ENCODE results near the gene RETSAT. TPM values are rescaled to one million over a fixed set of nuclear protein-coding genes. Genes with fewer than 3 reads are reported as not detected.
"Not testable (repeated sequence)": the region's sequence is repeated elsewhere in the genome, so short reads cannot be mapped to it uniquely, and the experiment has no call there.

Gene RETSAT
- total RNA-seq, 1 donor from 2014 or later: 58.1 TPM

GRCh38 chr2:85327822-85328617, 26.3 kb downstream of the RETSAT start, which contains the start of gene TGOLN2:
Gene TGOLN2, minus strand, starts transcription at chr2:85327989. Its CDS starts 27 bp downstream, at chr2:85327962.
- peak within 1 kb of the TSS; percentile 75 for H3K4me3 ChIP-seq
- H3K36me3 ChIP-seq: peaks cover 26% of the 10 kb centered on the region
- peak; percentile 97 for DNase-seq
- peak; percentile 97 for ATAC-seq
- intact Hi-C loops (cut with DNase I): no loop called here
- peak within 1 kb of the TSS; percentile 98 for H3K27ac ChIP-seq
- H3K4me1 ChIP-seq: peaks cover 35% of the 10 kb centered on the region
- no peak for TF ChIP-seq CTCF (IDR thresholded peaks at IDR 0.05)
- H3K9me3 ChIP-seq: no peaks in the 10 kb centered on the region
- no peaks in the 10 kb centered on the region for H3K27me3 ChIP-seq

GRCh38 chr2:85327160-85327821, 27.0 kb downstream of the RETSAT start:
- intact Hi-C loops (cut with DNase I): no loop called here
- Histone ChIP-seq H3K27ac (peak overlapping the region; percentile 98), H3K4me3 (peak overlapping the region; percentile 75), H3K36me3 (peaks cover 33% of the 10 kb centered on the region), H3K4me1 (peaks cover 38% of the 10 kb centered on the region), H3K27me3 (no peaks in the 10 kb centered on the region), H3K9me3 (no peaks in the 10 kb centered on the region)
- ATAC-seq (peak; percentile 43), DNase-seq (peak; percentile 76)
- TF ChIP-seq CTCF (IDR thresholded peaks at IDR 0.05): no peak

GRCh38 chr2:85326406-85327159, 27.7 kb downstream of the RETSAT start:
- peaks cover 41% of the 10 kb centered on the region for H3K4me1 ChIP-seq
- no peaks in the 10 kb centered on the region for H3K9me3 ChIP-seq
- DNase-seq (no peak), ATAC-seq (peak; percentile 36)
- peak overlapping the region; percentile 98 for H3K27ac ChIP-seq
- TF ChIP-seq CTCF (IDR thresholded peaks at IDR 0.05): no peak
- intact Hi-C loops (cut with DNase I): no loop called here
- H3K4me3 ChIP-seq: peak overlapping the region; percentile 75
- no peaks in the 10 kb centered on the region for H3K27me3 ChIP-seq
- peaks cover 39% of the 10 kb centered on the region for H3K36me3 ChIP-seq

GRCh38 chr2:85325466-85325811, 28.9 kb downstream of the RETSAT start:
- intact Hi-C loops (cut with DNase I): no loop called here
- H3K27me3 ChIP-seq: no peaks in the 10 kb centered on the region
- TF ChIP-seq CTCF (IDR thresholded peaks at IDR 0.05): no peak
- no peaks in the 10 kb centered on the region for H3K9me3 ChIP-seq
- H3K4me1 ChIP-seq: peaks cover 46% of the 10 kb centered on the region
- H3K36me3 ChIP-seq: peaks cover 51% of the 10 kb centered on the region
- H3K27ac ChIP-seq: no peak overlapping the region
- ATAC-seq (no peak), DNase-seq (no peak)
- peak overlapping the region; percentile 75 for H3K4me3 ChIP-seq

- ATAC-seq: no peak
- intact Hi-C loops (cut with DNase I): no loop called here
- Histone ChIP-seq H3K4me1 (peaks cover 46% of the 10 kb centered on the region), H3K36me3 (peaks cover 57% of the 10 kb centered on the region), H3K27me3 (no peaks in the 10 kb centered on the region), H3K9me3 (no peaks in the 10 kb centered on the region), H3K27ac (no peak overlapping the region), H3K4me3 (peak overlapping the region; percentile 75)
- no peak for DNase-seq
- TF ChIP-seq CTCF (IDR thresholded peaks at IDR 0.05): no peak
Measured at GRCh38 chr2:85324639-85325465, 29.5 kb downstream of the RETSAT start.

- H3K27ac ChIP-seq; ATAC-seq; intact Hi-C loops (cut with DNase I); H3K4me3 ChIP-seq; DNase-seq; H3K9me3 ChIP-seq; H3K27me3 ChIP-seq: not testable (repeated sequence)
- Histone ChIP-seq H3K4me1 (peaks cover 46% of the 10 kb centered on the region), H3K36me3 (peaks cover 65% of the 10 kb centered on the region)
Measured at GRCh38 chr2:85323988-85324367, 30.4 kb downstream of the RETSAT start.

All from upper lobe of right lung (tissue), 1 donor.